Measurements from ENCODE around the gene ITPK1. TPM values are rescaled to one million over a fixed set of nuclear protein-coding genes. Genes with fewer than 3 reads are reported as not detected.
A peak's percentile ranks its signal among the peaks of the same experiment; 100 is the strongest.
"Not testable (repeated sequence)": the region's sequence is repeated elsewhere in the genome, so short reads cannot be mapped to it uniquely, and the experiment has no call there.

Gene ITPK1
- total RNA-seq, 4 donors from 2014 or later, result 43.9 to 56.1 (median 44.5) TPM

- intact Hi-C loops (cut with DNase I), result no loop called here
- H3K4me1 ChIP-seq, result peaks cover 25 to 32% of the 10 kb centered on the region in 2 donors
- 0% methylated on average over 1 to 22 of the region's 99 CpGs for WGBS, 2 donors
Measured at GRCh38 chr14:93115069-93115820, 480 bp downstream of the ITPK1 start.

DNA sequence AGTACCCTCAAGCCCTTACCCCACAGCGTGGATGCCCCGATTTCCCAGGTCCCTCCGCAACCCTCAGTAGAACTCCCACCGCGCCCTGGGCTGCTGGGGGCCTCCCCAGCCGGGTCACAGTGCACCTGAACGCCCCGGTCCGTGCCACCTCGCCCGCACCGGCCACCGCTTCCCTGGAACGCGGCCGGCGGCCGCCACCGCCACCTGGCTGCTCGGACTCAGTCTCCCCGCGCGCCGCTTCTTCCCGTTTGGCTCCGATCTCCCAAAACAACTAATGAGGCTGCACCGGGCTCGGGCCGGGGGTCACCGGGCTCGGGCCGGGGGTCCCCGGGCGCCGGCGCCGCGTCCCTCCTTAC, 1.0 kb downstream of the ITPK1 start:
- peak; percentile 35 to 41 for DNase-seq
- H3K36me3 ChIP-seq, result no peaks in the 10 kb centered on the region
- TF ChIP-seq, protein P1, sequence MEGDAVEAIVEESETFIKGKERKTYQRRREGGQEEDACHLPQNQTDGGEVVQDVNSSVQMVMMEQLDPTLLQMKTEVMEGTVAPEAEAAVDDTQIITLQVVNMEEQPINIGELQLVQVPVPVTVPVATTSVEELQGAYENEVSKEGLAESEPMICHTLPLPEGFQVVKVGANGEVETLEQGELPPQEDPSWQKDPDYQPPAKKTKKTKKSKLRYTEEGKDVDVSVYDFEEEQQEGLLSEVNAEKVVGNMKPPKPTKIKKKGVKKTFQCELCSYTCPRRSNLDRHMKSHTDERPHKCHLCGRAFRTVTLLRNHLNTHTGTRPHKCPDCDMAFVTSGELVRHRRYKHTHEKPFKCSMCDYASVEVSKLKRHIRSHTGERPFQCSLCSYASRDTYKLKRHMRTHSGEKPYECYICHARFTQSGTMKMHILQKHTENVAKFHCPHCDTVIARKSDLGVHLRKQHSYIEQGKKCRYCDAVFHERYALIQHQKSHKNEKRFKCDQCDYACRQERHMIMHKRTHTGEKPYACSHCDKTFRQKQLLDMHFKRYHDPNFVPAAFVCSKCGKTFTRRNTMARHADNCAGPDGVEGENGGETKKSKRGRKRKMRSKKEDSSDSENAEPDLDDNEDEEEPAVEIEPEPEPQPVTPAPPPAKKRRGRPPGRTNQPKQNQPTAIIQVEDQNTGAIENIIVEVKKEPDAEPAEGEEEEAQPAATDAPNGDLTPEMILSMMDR (IDR thresholded peaks at IDR 0.05), result peak in 1 of 6 experiments; percentile 10
- TF ChIP-seq POLR2A (IDR thresholded peaks at IDR 0.05), result no peak
- 5 to 16% methylated on average over 6 to 24 of the region's 38 CpGs for WGBS, 2 donors
- peak overlapping the region; percentile 80 to 96 (median 85) for H3K27ac ChIP-seq
- no peaks in the 10 kb centered on the region for H3K9me3 ChIP-seq
- H3K4me3 ChIP-seq (replicated peaks in 1 of 3), result peak overlapping the region; percentile 54 to 86 (median 78)
- intact Hi-C loops (cut with DNase I), result no loop called here
- peaks cover 25 to 32% of the 10 kb centered on the region in 2 donors for H3K4me1 ChIP-seq
- H3K27me3 ChIP-seq, result no peaks in the 10 kb centered on the region

More at GRCh38 chr14:93115069-93115820, 480 bp downstream of the ITPK1 start:
- Histone ChIP-seq H3K27me3 (no peaks in the 10 kb centered on the region), H3K27ac (peak overlapping the region; percentile 85 to 96 (median 92)), H3K4me3 (replicated peaks in 1 of 3) (peak overlapping the region; percentile 54 to 86 (median 78)), H3K36me3 (no peaks in the 10 kb centered on the region), H3K9me3 (no peaks in the 10 kb centered on the region)
- TF ChIP-seq POLR2A (IDR thresholded peaks at IDR 0.05), result peak in 1 of 2 donors; percentile 74
- TF ChIP-seq, protein P1 (IDR thresholded peaks at IDR 0.05), result peak in 1 of 6 experiments; percentile 14
- peak; percentile 88 to 90 for DNase-seq

GRCh38 chr14:93114068-93114710, 1.5 kb downstream of the ITPK1 start:
- Histone ChIP-seq H3K27me3 (no peaks in the 10 kb centered on the region), H3K9me3 (no peaks in the 10 kb centered on the region), H3K4me1 (peaks cover 25 to 32% of the 10 kb centered on the region in 2 donors), H3K36me3 (no peaks in the 10 kb centered on the region), H3K4me3 (replicated peaks in 1 of 3) (peak overlapping the region; percentile 54 to 86 (median 78)), H3K27ac (peak overlapping the region; percentile 80 to 96 (median 85))
- WGBS, 2 donors, result 26 to 39% methylated on average over 18 of the region's 18 CpGs
- DNase-seq, result peak in 1 of 2 donors; percentile 10
- no peak for TF ChIP-seq POLR2A (IDR thresholded peaks at IDR 0.05)
- TF ChIP-seq, protein P1 (IDR thresholded peaks at IDR 0.05), result no peak
- intact Hi-C loops (cut with DNase I), result no loop called here

DNA sequence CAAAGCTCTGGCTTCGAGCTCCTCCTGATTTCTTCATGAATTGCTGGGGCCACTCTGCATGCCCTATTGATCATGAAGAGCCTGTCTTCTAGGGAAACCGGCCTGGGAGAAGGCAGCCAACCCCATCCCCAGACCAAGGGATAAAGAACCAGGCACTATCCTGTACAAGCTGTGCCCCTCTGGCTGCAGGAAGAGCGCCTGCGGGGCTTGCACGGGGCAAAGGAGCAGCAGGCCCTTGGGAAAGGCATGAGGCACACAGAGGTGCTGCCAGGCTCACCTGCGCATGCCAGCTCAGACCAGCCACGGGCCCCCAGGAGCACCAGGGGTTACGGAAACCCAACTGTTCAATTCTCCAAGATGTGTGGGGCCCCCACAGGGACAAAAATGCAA, 2.1 kb downstream of the ITPK1 start:
- intact Hi-C loops (cut with DNase I), result no loop called here
- 41 to 45% methylated on average over 5 to 8 of the region's 8 CpGs for WGBS, 2 donors
- no peak for TF ChIP-seq POLR2A (IDR thresholded peaks at IDR 0.05)
- Histone ChIP-seq H3K27ac (peak overlapping the region; percentile 13 to 96 (median 80)), H3K27me3 (no peaks in the 10 kb centered on the region), H3K9me3 (no peaks in the 10 kb centered on the region), H3K4me3 (replicated peaks in 1 of 3) (peak overlapping the region in 1 of 3 donors; percentile 9), H3K36me3 (no peaks in the 10 kb centered on the region), H3K4me1 (peaks cover 25 to 32% of the 10 kb centered on the region in 2 donors)
- DNase-seq, result peak; percentile 24 to 34

GRCh38 chr14:93112891-93113677, 2.6 kb downstream of the ITPK1 start:
- Histone ChIP-seq H3K27me3 (no peaks in the 10 kb centered on the region), H3K4me3 (replicated peaks in 1 of 3) (peak overlapping the region in 1 of 3 donors; percentile 9), H3K27ac (peak overlapping the region; percentile 25 to 96 (median 80)), H3K9me3 (no peaks in the 10 kb centered on the region), H3K36me3 (no peaks in the 10 kb centered on the region), H3K4me1 (peaks cover 29 to 32% of the 10 kb centered on the region in 2 donors)
- WGBS, 2 donors, result 19 to 23% methylated on average over 15 of the region's 15 CpGs
- intact Hi-C loops (cut with DNase I), result no loop called here
- TF ChIP-seq, protein P1 (IDR thresholded peaks at IDR 0.05), result peak; percentile 47 to 88 (median 62)
- no peak for TF ChIP-seq POLR2A (IDR thresholded peaks at IDR 0.05)
- peak; percentile 84 to 90 for DNase-seq

DNA sequence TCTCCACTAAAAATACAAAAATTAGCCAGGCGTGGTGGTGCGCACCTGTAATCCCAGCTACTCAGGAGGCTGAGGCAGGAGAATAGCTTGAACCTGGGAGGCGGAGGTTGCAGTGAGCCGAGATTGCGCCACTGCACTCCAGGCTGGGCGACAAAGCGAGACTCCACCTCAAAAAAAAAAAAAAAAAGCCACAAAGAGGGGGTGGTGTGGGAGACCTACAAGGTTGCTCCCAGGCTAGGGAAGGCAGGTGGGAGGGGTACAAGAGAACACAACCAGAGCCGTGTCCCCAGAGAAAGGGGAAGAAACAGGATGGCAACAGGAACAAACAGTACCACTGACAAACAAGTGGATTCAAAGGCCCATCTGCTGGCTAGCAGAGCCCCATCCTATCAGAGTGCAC, 4.2 kb downstream of the ITPK1 start:
- H3K27me3 ChIP-seq; H3K36me3 ChIP-seq; intact Hi-C loops (cut with DNase I); H3K27ac ChIP-seq; DNase-seq; H3K4me3 ChIP-seq (replicated peaks in 1 of 3); H3K9me3 ChIP-seq: not testable (repeated sequence)
- WGBS, 2 donors, result 93 to 96% methylated on average over 8 of the region's 8 CpGs
- peaks cover 35 to 45% of the 10 kb centered on the region in 2 donors for H3K4me1 ChIP-seq

All from thyroid gland (tissue), 4 donors.